ENCODE data around the gene ODC1. TPM values are rescaled to one million over a fixed set of nuclear protein-coding genes. Genes with fewer than 3 reads are reported as not detected.

ODC1 gene
- total and polyA plus RNA-seq, 2 of the 4 experiments (the other 2 are of a cell fraction): 117 to 204 TPM

DNA sequence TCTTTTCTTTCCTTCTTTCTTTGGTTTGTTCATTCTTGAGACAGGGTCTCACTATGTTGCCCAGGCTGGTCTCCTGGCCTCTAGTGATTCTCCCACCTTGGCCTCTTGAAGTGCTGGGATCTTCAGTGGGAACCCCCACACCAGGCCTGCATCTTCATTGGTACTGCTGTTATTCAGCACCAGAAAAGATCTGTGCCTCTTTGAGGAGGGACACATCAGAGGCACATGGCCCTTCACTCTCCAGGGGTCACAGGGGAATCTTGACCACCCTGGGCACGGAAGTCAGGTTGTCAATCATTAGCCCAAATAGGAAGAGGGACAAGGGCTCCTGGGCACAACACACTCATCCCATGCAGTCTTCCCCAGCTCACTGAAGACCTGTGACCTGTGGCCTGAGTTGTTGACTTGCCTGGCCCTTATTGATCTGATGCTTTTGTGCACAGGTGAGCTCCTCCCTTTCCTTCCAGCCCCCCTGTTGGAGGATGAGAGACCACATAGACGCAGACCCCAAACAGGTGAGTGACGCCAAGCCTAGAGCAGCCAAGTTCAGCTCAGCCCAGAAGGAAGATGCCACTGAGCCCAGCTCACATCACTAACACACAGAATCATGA is 33.0 kb upstream of the ODC1 start:
- Histone ChIP-seq H3K18ac (ENCODE audit: low read depth, low read length) (no peak overlapping the region), H4K91ac (ENCODE audit: insufficient read depth, low read depth, low read length) (no peak overlapping the region), H3K4me1 (ENCODE audit: control insufficient read depth, insufficient read depth, low read length) (no peaks in the 10 kb centered on the region), H2AFZ (replicated peaks; ENCODE audit: low read length, poor library complexity) (no peak overlapping the region), H3K4me2 (ENCODE audit: low read depth, low read length) (no peak overlapping the region), H3K79me1 (ENCODE audit: low read depth in 1 of 2, low read length in 2 of 2) (no peaks in the 10 kb centered on the region), H2BK15ac (ENCODE audit: low read depth, low read length) (no peak overlapping the region), H2AK5ac (ENCODE audit: low read depth, low read length) (no peak overlapping the region), H4K20me1 (ENCODE audit: insufficient read depth, low read length) (no peaks in the 10 kb centered on the region), H2BK120ac (ENCODE audit: low read depth, low read length) (no peak overlapping the region), H3K4me3 (ENCODE audit: insufficient read depth, low read depth, low read length) (no peak overlapping the region), H3K9me3 (ENCODE audit: control insufficient read depth, insufficient read depth, low read length) (no peaks in the 10 kb centered on the region), H4K5ac (ENCODE audit: low read depth, low read length) (no peak overlapping the region), H2BK5ac (ENCODE audit: low read depth, low read length, poor library complexity, severe bottlenecking) (no peak overlapping the region), H3K9ac (ENCODE audit: low read depth, low read length) (no peak overlapping the region), H3K14ac (replicated peaks; ENCODE audit: low read depth, low read length) (no peak overlapping the region), H2BK20ac (ENCODE audit: low read depth, low read length) (no peak overlapping the region), H3K36me3 (ENCODE audit: control insufficient read depth, insufficient read depth, low read length) (no peaks in the 10 kb centered on the region), H3K56ac (ENCODE audit: extremely low read depth, insufficient read depth, low read length) (no peak overlapping the region), H3K27me3 (ENCODE audit: control insufficient read depth, insufficient read depth, low read length) (peaks cover 45% of the 10 kb centered on the region), H3K4ac (ENCODE audit: low read depth, low read length) (no peak overlapping the region), H3K23ac (ENCODE audit: low read depth, low read length) (no peak overlapping the region), H3K9me1 (ENCODE audit: insufficient read depth, low read length) (no peaks in the 10 kb centered on the region), H2AK9ac (replicated peaks; ENCODE audit: low read depth, low read length, poor library complexity) (no peak overlapping the region), H4K8ac (ENCODE audit: low read depth in 2 of 2, low read length in 2 of 2) (no peak overlapping the region), H3K27ac (ENCODE audit: insufficient read depth, low read length) (no peak overlapping the region)
- no TSS peak for BruUV-seq (replicated peaks)
- ChIA-PET CTCF (no interaction called here), POLR2A (ENCODE audit: unreplicated experiment) (no interaction called here)
- 33% methylated on average over 1 of the region's 3 CpGs; no CpG with 5 or more reads in 1 of the 2 experiments for WGBS, 2 experiments (ENCODE audit: extremely low coverage in 2 of 2, insufficient read length in 1 of 2)
- TF ChIP-seq SMC3 (IDR thresholded peaks at IDR 0.05; ENCODE audit: low read depth, low read length): no peak
- no peak for TF ChIP-seq MAFK (IDR thresholded peaks at IDR 0.05; ENCODE audit: low read depth, low read length)
- TF ChIP-seq, protein P1, sequence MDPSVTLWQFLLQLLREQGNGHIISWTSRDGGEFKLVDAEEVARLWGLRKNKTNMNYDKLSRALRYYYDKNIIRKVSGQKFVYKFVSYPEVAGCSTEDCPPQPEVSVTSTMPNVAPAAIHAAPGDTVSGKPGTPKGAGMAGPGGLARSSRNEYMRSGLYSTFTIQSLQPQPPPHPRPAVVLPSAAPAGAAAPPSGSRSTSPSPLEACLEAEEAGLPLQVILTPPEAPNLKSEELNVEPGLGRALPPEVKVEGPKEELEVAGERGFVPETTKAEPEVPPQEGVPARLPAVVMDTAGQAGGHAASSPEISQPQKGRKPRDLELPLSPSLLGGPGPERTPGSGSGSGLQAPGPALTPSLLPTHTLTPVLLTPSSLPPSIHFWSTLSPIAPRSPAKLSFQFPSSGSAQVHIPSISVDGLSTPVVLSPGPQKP (IDR thresholded peaks at IDR 0.05; ENCODE audit: borderline replicate concordance, low read depth, low read length): no peak
- no peak for DNase-seq
- dilution Hi-C loops (cut with HindIII; ENCODE audit: low sequenced_read_pairs, unreplicated experiment) (no loop called here), in situ Hi-C loops (cut with MboI; ENCODE audit: low sequenced_read_pairs) (no loop called here), intact Hi-C loops (cut with micrococcal nuclease) (no loop called here)
- ATAC-seq (ENCODE audit: low read depth): no peak

Data from IMR-90 (cell line).